IMR-90 (cell line): ENCODE measurements around the gene PPP6R3. TPM values are rescaled to one million over a fixed set of nuclear protein-coding genes. Genes with fewer than 3 reads are reported as not detected.

ENCODE experiments used
- ATAC-seq: fragments of 200-7000 bp; cut with Tn5 transposase; 2 replicates; pipeline ENCODE4 v1.9.1; 2020; ENCODE audit warnings: low read depth, mild to moderate bottlenecking, moderate library complexity
- BruUV-seq: library from RNA; stranded (reverse); fragments of 400-500 nt; replicated peaks from 2 replicates; lab custom pipeline; 2021; lab: Mats Ljungman, UMichigan
- CTCF ChIA-PET: fragments of 300-600 bp; formaldehyde crosslinking; extraction: SDS; loops from one replicate; lab custom pipeline; 2021; ENCODE audit warnings: antibody characterized with exemption; lab: Yijun Ruan, JAX
- POLR2A ChIA-PET: fragments of 300-600 bp; sonication (Branson Sonifier 250); formaldehyde crosslinking; loops from one replicate; lab custom pipeline; 2022; ENCODE audit warnings: antibody characterized with exemption; ENCODE audit not compliant: unreplicated experiment; lab: Charles Lee
- DNase-seq: peaks from one replicate; pipeline ENCODE4 v3.0.0; 2013
- H2AFZ ChIP-seq: replicated peaks from 2 replicates; pipeline ENCODE3; 2013; ENCODE audit warnings: low read length, mild to moderate bottlenecking; ENCODE audit not compliant: poor library complexity
- H2AK5ac ChIP-seq: 2 replicates; pipeline ENCODE4 v1.6.1; 2013; ENCODE audit warnings: low read depth, low read length, inconsistent platforms
- H2AK9ac ChIP-seq: replicated peaks from 2 replicates; pipeline ENCODE3; 2013; ENCODE audit warnings: mild to moderate bottlenecking, low read depth, low read length, moderate library complexity; ENCODE audit not compliant: poor library complexity
- H2BK120ac ChIP-seq: 2 replicates; pipeline ENCODE4 v1.6.1; 2013; ENCODE audit warnings: low read depth, low read length, inconsistent platforms
- H2BK15ac ChIP-seq: 3 replicates; pipeline ENCODE4 v1.6.1; 2013; ENCODE audit warnings: low read depth, low read length, inconsistent platforms
- H2BK20ac ChIP-seq: 2 replicates; pipeline ENCODE4 v1.6.1; 2013; ENCODE audit warnings: low read depth, mild to moderate bottlenecking, inconsistent platforms, low read length, moderate library complexity
- H2BK5ac ChIP-seq: 2 replicates; pipeline ENCODE4 v1.6.1; 2013; ENCODE audit warnings: mild to moderate bottlenecking, low read depth, low read length, inconsistent platforms; ENCODE audit not compliant: poor library complexity, severe bottlenecking
- H3K14ac ChIP-seq: replicated peaks from 2 replicates; pipeline ENCODE4 v1.6.1; 2013; ENCODE audit warnings: low read depth, low read length, inconsistent platforms
- H3K18ac ChIP-seq: 2 replicates; pipeline ENCODE4 v1.6.1; 2013; ENCODE audit warnings: low read depth, low read length, control low read depth
- H3K23ac ChIP-seq: 2 replicates; pipeline ENCODE4 v1.6.1; 2013; ENCODE audit warnings: low read depth, low read length, inconsistent platforms
- H3K27ac ChIP-seq: 2 replicates; pipeline ENCODE4 v1.5.1; 2013; ENCODE audit warnings: mild to moderate bottlenecking, control low read depth, low read length; ENCODE audit not compliant: insufficient read depth
- H3K27me3 ChIP-seq: 2 replicates; pipeline ENCODE4 v1.6.1; 2013; ENCODE audit warnings: low read length; ENCODE audit not compliant: control insufficient read depth, insufficient read depth
- H3K36me3 ChIP-seq: 2 replicates; pipeline ENCODE4 v1.6.1; 2013; ENCODE audit warnings: low read length, mixed read lengths; ENCODE audit not compliant: control insufficient read depth, insufficient read depth
- H3K4ac ChIP-seq: 2 replicates; pipeline ENCODE4 v1.6.1; 2013; ENCODE audit warnings: low read depth, low read length, inconsistent platforms
- H3K4me1 ChIP-seq: 2 replicates; pipeline ENCODE4 v1.6.1; 2013; ENCODE audit warnings: low read length, mixed read lengths; ENCODE audit not compliant: control insufficient read depth, insufficient read depth
- H3K4me2 ChIP-seq: 2 replicates; pipeline ENCODE4 v1.6.1; 2013; ENCODE audit warnings: low read depth, mild to moderate bottlenecking, control low read depth, low read length, moderate library complexity
- H3K4me3 ChIP-seq: 2 replicates; pipeline ENCODE4 v1.5.1; 2013; ENCODE audit warnings: low read depth, mild to moderate bottlenecking, control low read depth, low read length, moderate library complexity; ENCODE audit not compliant: insufficient read depth
- H3K56ac ChIP-seq: 2 replicates; pipeline ENCODE4 v1.6.1; 2013; ENCODE audit warnings: low read length, inconsistent platforms; ENCODE audit not compliant: insufficient read depth; ENCODE audit errors: extremely low read depth
- H3K79me1 ChIP-seq, 2 experiments: 2 replicates each; pipeline ENCODE4 v1.6.1; 2013; ENCODE audit warnings: low read length in 2 of 2, inconsistent platforms in 1 of 2, low read depth in 1 of 2
- H3K9ac ChIP-seq: 2 replicates; pipeline ENCODE4 v1.6.1; 2013; ENCODE audit warnings: low read depth, low read length, control low read depth
- H3K9me1 ChIP-seq: 2 replicates; pipeline ENCODE4 v1.6.1; 2013; ENCODE audit warnings: low read length, inconsistent platforms; ENCODE audit not compliant: insufficient read depth
- H3K9me3 ChIP-seq: 2 replicates; pipeline ENCODE4 v1.6.1; 2013; ENCODE audit warnings: low read length; ENCODE audit not compliant: control insufficient read depth, insufficient read depth
- H4K20me1 ChIP-seq: 2 replicates; pipeline ENCODE4 v1.6.1; 2013; ENCODE audit warnings: low read length, inconsistent platforms; ENCODE audit not compliant: insufficient read depth
- H4K5ac ChIP-seq: 2 replicates; pipeline ENCODE4 v1.6.1; 2013; ENCODE audit warnings: mild to moderate bottlenecking, low read depth, low read length, control low read depth
- H4K8ac ChIP-seq, 2 experiments: 2 replicates each; pipeline ENCODE4 v1.6.1; 2013; ENCODE audit warnings: low read depth in 2 of 2, low read length in 2 of 2, control low read depth in 1 of 2, inconsistent platforms in 1 of 2
- H4K91ac ChIP-seq: 2 replicates; pipeline ENCODE4 v1.6.1; 2013; ENCODE audit warnings: low read depth, low read length, inconsistent platforms; ENCODE audit not compliant: insufficient read depth
- BHLHE40 ChIP-seq: fragments of 150-350 bp; IDR thresholded peaks from 2 replicates; pipeline ENCODE4 v1.6.1; 2016; ENCODE audit warnings: mild to moderate bottlenecking, low read depth, low read length
- CEBPB ChIP-seq: IDR thresholded peaks from 2 replicates; pipeline ENCODE4 v1.6.1; 2012; ENCODE audit warnings: low read depth, low read length, improper control_type of control experiment
- CHD1 ChIP-seq: IDR thresholded peaks from 2 replicates; pipeline ENCODE4 v1.6.1; 2012; ENCODE audit warnings: low read depth, low read length, improper control_type of control experiment
- CTCF ChIP-seq: conservative IDR thresholded peaks from 2 replicates; pipeline ENCODE4 v1.5.1; 2012; ENCODE audit warnings: mild to moderate bottlenecking, low read depth, low read length, improper control_type of control experiment
- ELK1 ChIP-seq: fragments of 150-350 bp; IDR thresholded peaks from 2 replicates; pipeline ENCODE4 v1.6.1; 2016; ENCODE audit warnings: low read depth, mild to moderate bottlenecking, low read length, moderate library complexity, borderline replicate concordance
- FOS ChIP-seq: fragments of 150-350 bp; IDR thresholded peaks from 2 replicates; pipeline ENCODE4 v1.6.1; 2016; ENCODE audit warnings: low read depth, low read length
- MAFK ChIP-seq: IDR thresholded peaks from 2 replicates; pipeline ENCODE4 v1.6.1; 2012; ENCODE audit warnings: low read depth, low read length, improper control_type of control experiment
- MAZ ChIP-seq: IDR thresholded peaks from 2 replicates; pipeline ENCODE4 v1.6.1; 2012; ENCODE audit warnings: low read depth, mild to moderate bottlenecking, low read length, improper control_type of control experiment, moderate library complexity, borderline replicate concordance
- MXI1 ChIP-seq: IDR thresholded peaks from 2 replicates; pipeline ENCODE4 v1.6.1; 2012; ENCODE audit warnings: low read depth, mild to moderate bottlenecking, low read length, moderate library complexity, borderline replicate concordance
- NFE2L2 ChIP-seq: fragments of 150-350 bp; IDR thresholded peaks from 2 replicates; pipeline ENCODE4 v1.6.1; 2016; ENCODE audit warnings: low read depth, mild to moderate bottlenecking, low read length
- POLR2A ChIP-seq: IDR thresholded peaks from 2 replicates; pipeline ENCODE4 v1.6.1; 2012; ENCODE audit warnings: mild to moderate bottlenecking, low read depth, low read length
- RCOR1 ChIP-seq: IDR thresholded peaks from 2 replicates; pipeline ENCODE4 v1.6.1; 2012; ENCODE audit warnings: mild to moderate bottlenecking, low read length, improper control_type of control experiment; ENCODE audit not compliant: insufficient replicate concordance
- RFX5 ChIP-seq: IDR thresholded peaks from 2 replicates; pipeline ENCODE4 v1.8.0; 2012; ENCODE audit warnings: low read depth, mild to moderate bottlenecking, low read length, moderate library complexity
- SMC3 ChIP-seq: fragments of 150-350 bp; IDR thresholded peaks from 2 replicates; pipeline ENCODE4 v1.6.1; 2016; ENCODE audit warnings: low read depth, mild to moderate bottlenecking, antibody characterized with exemption, low read length, moderate library complexity
- USF2 ChIP-seq: fragments of 150-350 bp; IDR thresholded peaks from 2 replicates; pipeline ENCODE4 v1.6.1; 2017; ENCODE audit warnings: mild to moderate bottlenecking, antibody characterized with exemption, low read length, low read depth
- WGBS, 2 experiments: methylation state at CpG; one replicate each; pipeline versions ENCODE4 v1.1.5 to v1.1.7; 2013; ENCODE audit warnings: missing lambda C conversion rate in 2 of 2; ENCODE audit not compliant: insufficient read length in 1 of 2; ENCODE audit errors: extremely low coverage in 2 of 2; 5-methylcytosine and 5-hydroxymethylcytosine counted together
- dilution Hi-C: fragments of 300-500 bp; cut with HindIII; formaldehyde crosslinking; loops from one replicate; pipeline ENCODE4 v1.14.3; 2018; ENCODE audit warnings: low sequenced_read_pairs; ENCODE audit not compliant: unreplicated experiment
- in situ Hi-C: fragments of 300-500 bp; cut with MboI; formaldehyde crosslinking; loops from 3 replicates; pipeline ENCODE4 v1.14.3; 2019; ENCODE audit warnings: low sequenced_read_pairs, inconsistent platforms, mixed read lengths
- intact Hi-C: fragments of 100-400 bp; cut with micrococcal nuclease; formaldehyde crosslinking; loops from 2 replicates; pipeline ENCODE4 v1.10.0; 2022
- polyA plus RNA-seq, 3 experiments: library from polyadenylated mRNA; depleted of rRNA; stranded (reverse); fragments of >200 nt; gene quantifications; 2 replicates each; pipeline ENCODE4 v1.2.3, GENCODE V29; 2012; ENCODE audit warnings: low replicate concordance in 1 of 3
- total RNA-seq: library from RNA; depleted of rRNA; stranded (reverse); fragments of >200 nt; gene quantifications from 2 replicates; pipeline ENCODE4 v1.2.3, GENCODE V29; 2012

Gene PPP6R3
- total and polyA plus RNA-seq, 2 of the 4 experiments (the other 2 are of a cell fraction): 29.0 to 123 TPM

GRCh38 chr11:68541116-68541515, 80.6 kb downstream of the PPP6R3 start:
- Histone ChIP-seq H3K4me3 (no peak overlapping the region), H3K9me3 (no peaks in the 10 kb centered on the region), H2BK15ac (no peak overlapping the region), H2AK5ac (no peak overlapping the region; the same call in 1 of the 2 replicates), H3K27me3 (no peaks in the 10 kb centered on the region), H2BK120ac (no peak overlapping the region), H2BK5ac (no peak overlapping the region), H3K27ac (no peak overlapping the region), H3K4ac (no peak overlapping the region), H3K4me2 (no peak overlapping the region), H3K56ac (no peak overlapping the region), H3K9ac (no peak overlapping the region), H2AK9ac (no peak overlapping the region), H3K9me1 (peaks cover 27% of the 10 kb centered on the region), H4K91ac (no peak overlapping the region), H3K23ac (no peak overlapping the region), H3K4me1 (peaks cover 6% of the 10 kb centered on the region), H3K14ac (0 out of 2 replicates have a peak overlapping the region, but pooled peaks have one; percentile 5), H3K18ac (no peak overlapping the region), H4K5ac (no peak overlapping the region), H4K8ac (no peak overlapping the region), H4K20me1 (peaks cover 53% of the 10 kb centered on the region), H3K79me1 (peaks cover 59 to 75% of the 10 kb centered on the region in 2 experiments), H3K36me3 (peaks cover 29% of the 10 kb centered on the region), H2BK20ac (no peak overlapping the region), H2AFZ (no peak overlapping the region)
- in situ Hi-C loops (no loop called here), intact Hi-C loops (no loop called here), dilution Hi-C loops (no loop called here)
- 100% methylated on average over 1 of the region's 2 CpGs; no CpG with 5 or more reads in 1 of the 2 experiments for WGBS, 2 experiments
- no peak for TF ChIP-seq MAFK
- no peak for TF ChIP-seq FOS
- no peak for TF ChIP-seq RFX5
- TF ChIP-seq NFE2L2: no peak
- TF ChIP-seq MXI1: no peak
- TF ChIP-seq ELK1: no peak
- TF ChIP-seq SMC3: no peak
- no peak for TF ChIP-seq MAZ
- no peak for TF ChIP-seq RCOR1
- TF ChIP-seq POLR2A: no peak
- TF ChIP-seq BHLHE40: no peak
- no peak for TF ChIP-seq CTCF
- TF ChIP-seq CEBPB: no peak
- no peak for TF ChIP-seq CHD1
- no peak for TF ChIP-seq USF2
- no peak for ATAC-seq
- ChIA-PET CTCF (no interaction called here), POLR2A (no interaction called here)
- no TSS peak for BruUV-seq
- no peak for DNase-seq
